ENCODE measurements around the gene CYP27C1.

CYP27C1 gene

GRCh38 chr2:127196549-127196948, 23.6 kb downstream of the CYP27C1 start:
- ATAC-seq (replicated peaks; ENCODE audit: extremely low read depth, poor library complexity, severe bottlenecking) (no peak), DNase-seq (ENCODE audit: low spot score in 2 of 2) (no peak)
- no peak overlapping the region for H3K27ac Mint-ChIP-seq (ENCODE audit: low read depth)
- peaks cover 6% of the 10 kb centered on the region for H3K4me1 Mint-ChIP-seq
- no peaks in the 10 kb centered on the region for H3K9me3 Mint-ChIP-seq
- no peaks in the 10 kb centered on the region for H3K36me3 Mint-ChIP-seq (ENCODE audit: insufficient read depth)
- no peak overlapping the region for H3K4me3 Mint-ChIP-seq
- H3K27me3 Mint-ChIP-seq, result peaks cover 20% of the 10 kb centered on the region

GRCh38 chr2:127195140-127196074, 24.7 kb downstream of the CYP27C1 start:
- DNase-seq (ENCODE audit: low spot score in 2 of 2), result no peak
- no peak for ATAC-seq (replicated peaks; ENCODE audit: extremely low read depth, poor library complexity, severe bottlenecking)
- no peak overlapping the region for H3K4me3 Mint-ChIP-seq
- H3K9me3 Mint-ChIP-seq, result no peaks in the 10 kb centered on the region
- H3K27me3 Mint-ChIP-seq, result peaks cover 21% of the 10 kb centered on the region
- H3K27ac Mint-ChIP-seq (ENCODE audit: low read depth), result no peak overlapping the region
- H3K36me3 Mint-ChIP-seq (ENCODE audit: insufficient read depth), result no peaks in the 10 kb centered on the region
- H3K4me1 Mint-ChIP-seq, result peaks cover 6% of the 10 kb centered on the region

- DNase-seq (ENCODE audit: low spot score in 2 of 2) (no peak), ATAC-seq (replicated peaks; ENCODE audit: extremely low read depth, poor library complexity, severe bottlenecking) (no peak)
- Mint-ChIP-seq H3K4me3 (no peak overlapping the region), H3K36me3 (ENCODE audit: insufficient read depth) (no peaks in the 10 kb centered on the region), H3K27me3 (peaks cover 28% of the 10 kb centered on the region), H3K9me3 (no peaks in the 10 kb centered on the region), H3K27ac (ENCODE audit: low read depth) (no peak overlapping the region), H3K4me1 (peaks cover 6% of the 10 kb centered on the region)
Observed at GRCh38 chr2:127194447-127194846, 25.7 kb downstream of the CYP27C1 start.

- no peaks in the 10 kb centered on the region for H3K36me3 Mint-ChIP-seq (ENCODE audit: insufficient read depth)
- no peaks in the 10 kb centered on the region for H3K9me3 Mint-ChIP-seq
- DNase-seq (ENCODE audit: low spot score in 2 of 2) (no peak), ATAC-seq (replicated peaks; ENCODE audit: extremely low read depth, poor library complexity, severe bottlenecking) (no peak)
- H3K4me3 Mint-ChIP-seq, result no peak overlapping the region
- H3K27ac Mint-ChIP-seq (ENCODE audit: low read depth), result no peak overlapping the region
- H3K27me3 Mint-ChIP-seq, result peaks cover 33% of the 10 kb centered on the region
- H3K4me1 Mint-ChIP-seq, result peaks cover 6% of the 10 kb centered on the region
Observed at GRCh38 chr2:127193967-127194280, 26.2 kb downstream of the CYP27C1 start.

GRCh38 chr2:127193164-127193966, 26.7 kb downstream of the CYP27C1 start:
- H3K27ac Mint-ChIP-seq (ENCODE audit: low read depth), result no peak overlapping the region
- no peak for DNase-seq (ENCODE audit: low spot score in 2 of 2)
- no peak overlapping the region for H3K4me3 Mint-ChIP-seq
- no peaks in the 10 kb centered on the region for H3K9me3 Mint-ChIP-seq
- H3K27me3 Mint-ChIP-seq, result peaks cover 39% of the 10 kb centered on the region
- H3K36me3 Mint-ChIP-seq (ENCODE audit: insufficient read depth), result no peaks in the 10 kb centered on the region
- ATAC-seq (replicated peaks; ENCODE audit: extremely low read depth, poor library complexity, severe bottlenecking), result no peak
- peaks cover 6% of the 10 kb centered on the region for H3K4me1 Mint-ChIP-seq

- H3K27me3 Mint-ChIP-seq, result peaks cover 55% of the 10 kb centered on the region
- H3K4me3 Mint-ChIP-seq, result no peak overlapping the region
- H3K9me3 Mint-ChIP-seq, result no peaks in the 10 kb centered on the region
- no peak for DNase-seq (ENCODE audit: low spot score in 2 of 2)
- H3K27ac Mint-ChIP-seq (ENCODE audit: low read depth), result no peak overlapping the region
- no peaks in the 10 kb centered on the region for H3K4me1 Mint-ChIP-seq
- no peak for ATAC-seq (replicated peaks; ENCODE audit: extremely low read depth, poor library complexity, severe bottlenecking)
- H3K36me3 Mint-ChIP-seq (ENCODE audit: insufficient read depth), result no peaks in the 10 kb centered on the region
Observed at GRCh38 chr2:127191331-127192219, 28.5 kb downstream of the CYP27C1 start.

GRCh38 chr2:127188797-127189196, 31.3 kb downstream of the CYP27C1 start:
- Mint-ChIP-seq H3K36me3 (ENCODE audit: insufficient read depth) (no peaks in the 10 kb centered on the region), H3K9me3 (no peaks in the 10 kb centered on the region), H3K27ac (ENCODE audit: low read depth) (no peak overlapping the region), H3K4me1 (peaks cover 7% of the 10 kb centered on the region), H3K27me3 (peaks cover 77% of the 10 kb centered on the region), H3K4me3 (no peak overlapping the region)
- DNase-seq (ENCODE audit: low spot score in 2 of 2) (no peak), ATAC-seq (replicated peaks; ENCODE audit: extremely low read depth, poor library complexity, severe bottlenecking) (no peak)

- no peak overlapping the region for H3K4me3 Mint-ChIP-seq
- H3K4me1 Mint-ChIP-seq, result peaks cover 7% of the 10 kb centered on the region
- DNase-seq (ENCODE audit: low spot score in 2 of 2) (no peak), ATAC-seq (replicated peaks; ENCODE audit: extremely low read depth, poor library complexity, severe bottlenecking) (no peak)
- no peaks in the 10 kb centered on the region for H3K36me3 Mint-ChIP-seq (ENCODE audit: insufficient read depth)
- H3K9me3 Mint-ChIP-seq, result no peaks in the 10 kb centered on the region
- H3K27me3 Mint-ChIP-seq, result peaks cover 73% of the 10 kb centered on the region
- H3K27ac Mint-ChIP-seq (ENCODE audit: low read depth), result no peak overlapping the region
Observed at GRCh38 chr2:127187831-127188230, 32.3 kb downstream of the CYP27C1 start.

GRCh38 chr2:127187081-127187775, 32.9 kb downstream of the CYP27C1 start:
- DNase-seq (ENCODE audit: low spot score in 2 of 2) (no peak), ATAC-seq (replicated peaks; ENCODE audit: extremely low read depth, poor library complexity, severe bottlenecking) (no peak)
- Mint-ChIP-seq H3K36me3 (ENCODE audit: insufficient read depth) (no peaks in the 10 kb centered on the region), H3K4me1 (peaks cover 7% of the 10 kb centered on the region), H3K9me3 (no peaks in the 10 kb centered on the region), H3K27ac (ENCODE audit: low read depth) (no peak overlapping the region), H3K4me3 (no peak overlapping the region), H3K27me3 (peaks cover 71% of the 10 kb centered on the region)

- Mint-ChIP-seq H3K9me3 (peaks cover 1% of the 10 kb centered on the region), H3K27me3 (peaks cover 63% of the 10 kb centered on the region), H3K36me3 (ENCODE audit: insufficient read depth) (no peaks in the 10 kb centered on the region), H3K4me1 (peaks cover 7% of the 10 kb centered on the region), H3K27ac (ENCODE audit: low read depth) (no peak overlapping the region), H3K4me3 (no peak overlapping the region)
- DNase-seq (ENCODE audit: low spot score in 2 of 2) (no peak), ATAC-seq (replicated peaks; ENCODE audit: extremely low read depth, poor library complexity, severe bottlenecking) (no peak)
Observed at GRCh38 chr2:127185705-127186104, 34.4 kb downstream of the CYP27C1 start.

- peaks cover 5% of the 10 kb centered on the region for H3K9me3 Mint-ChIP-seq
- peaks cover 62% of the 10 kb centered on the region for H3K27me3 Mint-ChIP-seq
- no peak overlapping the region for H3K27ac Mint-ChIP-seq (ENCODE audit: low read depth)
- H3K36me3 Mint-ChIP-seq (ENCODE audit: insufficient read depth), result no peaks in the 10 kb centered on the region
- no peak for DNase-seq (ENCODE audit: low spot score in 2 of 2)
- peaks cover 7% of the 10 kb centered on the region for H3K4me1 Mint-ChIP-seq
- H3K4me3 Mint-ChIP-seq, result no peak overlapping the region
- ATAC-seq (replicated peaks; ENCODE audit: extremely low read depth, poor library complexity, severe bottlenecking), result peak; percentile 32
Observed at GRCh38 chr2:127185093-127185492, 35.0 kb downstream of the CYP27C1 start.

GRCh38 chr2:127183771-127184170, 36.3 kb downstream of the CYP27C1 start:
- Mint-ChIP-seq H3K9me3 (peaks cover 5% of the 10 kb centered on the region), H3K36me3 (ENCODE audit: insufficient read depth) (no peaks in the 10 kb centered on the region), H3K4me1 (peaks cover 7% of the 10 kb centered on the region), H3K27ac (ENCODE audit: low read depth) (no peak overlapping the region), H3K27me3 (peaks cover 49% of the 10 kb centered on the region), H3K4me3 (no peak overlapping the region)
- ATAC-seq (replicated peaks; ENCODE audit: extremely low read depth, poor library complexity, severe bottlenecking) (no peak), DNase-seq (ENCODE audit: low spot score in 2 of 2) (no peak)
